HG02885 (cell line): Measurements from ENCODE around the gene PRRT3.
A peak's percentile ranks its signal among the peaks of the same experiment; 100 is the strongest.

Experiments
- ATAC-seq: cut with Tn5 transposase; IDR thresholded peaks from one replicate; pipeline ENCODE4 v1.9.1; 2021; ENCODE audit warnings: mild to moderate bottlenecking; ENCODE audit not compliant: unreplicated experiment, poor library complexity

The PRRT3 gene

GRCh38 chr3:9928158-9928557, 24.1 kb downstream of the PRRT3 start:
- ATAC-seq = no peak

- no peak for ATAC-seq
Observed at GRCh38 chr3:9918261-9919038, 33.8 kb downstream of the PRRT3 start.

- no peak for ATAC-seq
Observed at GRCh38 chr3:9917820-9918219, 34.4 kb downstream of the PRRT3 start.

DNA sequence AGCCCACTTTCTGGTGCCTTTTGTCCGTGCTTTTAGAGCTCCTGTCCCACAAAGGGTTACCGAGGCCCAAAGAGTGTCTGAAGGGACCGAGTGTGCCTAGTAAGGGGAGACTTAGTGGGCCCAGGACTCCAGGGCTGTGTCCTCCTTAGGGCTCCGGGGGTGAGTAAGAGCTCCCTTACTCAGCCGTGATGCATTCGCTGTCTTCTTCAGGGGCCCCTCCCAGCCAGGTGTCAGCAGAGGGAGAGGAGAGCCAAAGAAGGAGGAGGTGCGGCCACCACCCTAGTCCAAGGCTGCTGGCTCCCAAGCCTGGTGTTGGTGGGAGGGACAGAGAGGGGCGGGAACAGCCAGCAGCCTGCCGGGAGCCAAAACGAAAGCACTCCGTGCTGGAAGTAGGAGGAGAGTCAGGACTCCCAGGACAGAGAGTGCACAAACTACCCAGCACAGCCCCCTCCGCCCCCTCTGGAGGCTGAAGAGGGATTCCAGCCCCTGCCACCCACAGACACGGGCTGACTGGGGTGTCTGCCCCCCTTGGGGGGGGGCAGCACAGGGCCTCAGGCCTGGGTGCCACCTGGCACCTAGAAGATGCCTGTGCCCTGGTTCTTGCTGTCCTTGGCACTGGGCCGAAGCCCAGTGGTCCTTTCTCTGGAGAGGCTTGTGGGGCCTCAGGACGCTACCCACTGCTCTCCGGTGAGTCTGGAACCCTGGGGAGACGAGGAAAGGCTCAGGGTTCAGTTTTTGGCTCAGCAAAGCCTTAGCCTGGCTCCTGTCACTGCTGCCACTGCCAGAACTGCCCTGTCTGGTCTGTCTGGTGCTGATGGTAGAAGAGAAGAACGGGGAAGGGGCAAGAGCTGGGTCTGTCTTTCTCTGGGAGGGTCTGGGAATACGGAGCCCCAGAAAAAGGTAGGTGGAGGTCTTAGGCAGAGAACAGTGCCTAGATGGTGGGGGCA, 35.2 kb downstream of the PRRT3 start, which contains the start of gene IL17RC:
Gene IL17RC (plus strand): TSS at position 365 of the 947 bp plus-strand sequence. CDS start 218 bp downstream, at position 583.
- no peak for ATAC-seq

- no peak for ATAC-seq
Observed at GRCh38 chr3:9916346-9916733, 35.9 kb downstream of the PRRT3 start.

- ATAC-seq = peak; percentile 53
Observed at GRCh38 chr3:9915254-9916141, 36.7 kb downstream of the PRRT3 start.

- ATAC-seq = no peak
Observed at GRCh38 chr3:9914559-9915253, 37.5 kb downstream of the PRRT3 start.

DNA sequence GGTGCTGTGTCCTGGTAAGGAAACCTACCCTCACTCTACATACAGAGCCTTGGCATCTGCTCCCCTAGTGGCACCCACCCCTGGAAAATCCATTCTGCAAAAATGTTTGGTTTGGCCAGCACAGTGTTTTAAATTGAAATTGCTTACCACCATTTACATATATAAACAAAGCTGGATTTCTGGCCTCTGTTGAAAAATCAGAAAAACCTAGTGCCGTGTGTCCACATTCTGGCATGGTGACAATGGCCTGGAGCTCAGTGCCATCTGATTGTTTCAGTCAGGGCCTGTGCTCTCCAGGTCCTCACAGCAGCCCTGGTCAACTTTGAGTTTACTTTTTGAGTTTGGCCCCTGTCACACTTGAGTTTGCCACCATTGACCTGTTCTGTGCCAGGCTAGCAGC, 38.2 kb downstream of the PRRT3 start:
- no peak for ATAC-seq

DNA sequence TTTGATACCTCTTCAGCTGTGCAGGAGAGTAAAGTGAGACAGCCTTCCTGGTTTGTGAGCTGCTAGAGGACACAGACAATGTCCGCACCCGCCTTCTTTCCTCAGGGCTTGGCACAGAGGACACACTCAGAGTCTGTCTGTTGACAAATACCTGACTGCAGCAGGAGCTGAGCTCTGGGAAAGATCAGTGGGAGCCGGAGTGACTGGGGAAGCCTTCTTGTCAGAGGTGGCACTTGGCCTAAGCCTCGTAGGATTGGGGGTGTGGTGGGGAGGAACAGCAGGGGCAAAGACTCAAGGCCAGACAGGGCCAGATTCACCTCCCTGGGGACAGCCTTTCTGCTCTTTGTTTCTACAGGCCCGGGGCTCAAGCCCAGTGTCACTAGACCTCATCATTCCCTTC, 38.6 kb downstream of the PRRT3 start:
- no peak for ATAC-seq

DNA sequence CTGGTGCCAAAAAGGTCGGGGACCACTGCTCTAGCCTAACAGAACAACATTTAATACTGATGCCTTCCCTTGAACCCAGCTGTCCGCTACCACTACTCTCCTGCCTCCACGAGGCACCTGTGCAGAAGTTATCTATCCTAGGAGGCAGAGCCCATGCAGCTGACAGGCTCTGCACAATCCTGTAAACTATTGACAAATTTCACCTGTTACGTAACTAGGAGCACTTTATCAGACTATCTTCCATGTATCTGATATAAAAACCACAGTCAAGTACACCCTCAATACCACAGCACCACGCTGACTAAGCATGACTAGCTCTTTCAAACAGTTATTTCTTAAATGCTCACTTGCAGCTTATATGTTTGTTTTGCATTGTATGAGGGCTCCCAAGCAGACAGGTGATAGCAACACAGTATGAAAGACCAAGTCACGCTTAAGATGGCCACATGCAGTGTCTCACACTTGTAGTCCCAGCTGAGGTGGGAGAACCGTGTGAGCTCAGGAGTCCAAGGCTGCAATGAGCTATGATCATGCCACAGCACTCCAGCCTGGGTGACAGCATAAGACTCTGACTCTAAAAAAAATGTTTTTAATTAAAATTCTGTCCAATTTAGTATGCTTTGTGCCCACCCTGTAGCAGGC, 39.8 kb downstream of the PRRT3 start:
- no peak for ATAC-seq

GRCh38 chr3:9911863-9912262, 40.3 kb downstream of the PRRT3 start:
- ATAC-seq = no peak

GRCh38 chr3:9909221-9910013, 42.8 kb downstream of the PRRT3 start:
- no peak for ATAC-seq

DNA sequence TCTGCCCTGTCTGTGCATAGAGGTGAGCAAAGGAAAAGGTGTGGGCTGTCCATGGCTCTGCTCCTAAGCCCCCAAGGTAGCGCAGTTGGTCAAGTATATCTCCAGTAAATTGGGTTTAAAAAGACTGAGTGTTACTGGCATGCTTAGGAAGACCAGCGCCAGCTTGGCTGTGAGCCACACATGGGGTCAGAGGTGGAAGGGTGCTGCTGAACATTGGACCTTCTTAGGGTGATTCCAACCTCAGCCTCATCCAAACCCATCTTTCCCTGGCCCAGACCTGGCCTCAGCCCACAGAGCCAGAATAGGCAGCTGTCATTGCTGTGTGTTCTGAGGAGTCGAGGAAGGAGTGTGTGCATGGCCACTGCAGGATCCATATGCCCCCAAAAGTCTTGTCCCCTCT, 43.9 kb downstream of the PRRT3 start:
- no peak for ATAC-seq

- no peak for ATAC-seq
Observed at GRCh38 chr3:9906480-9906879, 45.7 kb downstream of the PRRT3 start.

DNA sequence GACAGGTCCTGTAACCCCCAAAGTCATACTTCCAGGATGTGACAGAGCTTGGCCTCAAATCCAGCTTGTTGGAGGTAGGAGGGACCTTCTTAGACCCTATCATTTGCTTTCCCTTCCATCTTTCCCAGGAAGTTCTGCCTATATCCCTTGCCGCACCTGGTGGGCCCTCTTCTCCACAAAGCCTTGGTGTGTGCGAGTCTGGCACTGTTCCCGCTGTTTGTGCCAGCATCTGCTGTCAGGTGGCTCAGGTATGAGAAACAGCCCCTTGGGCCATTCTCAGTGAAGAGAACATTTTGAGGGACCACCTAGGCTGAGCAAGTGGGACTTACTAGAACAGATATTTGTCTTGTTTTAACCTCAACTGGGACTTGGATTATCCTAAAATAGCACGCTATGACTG, 48.3 kb downstream of the PRRT3 start:
- no peak for ATAC-seq

DNA sequence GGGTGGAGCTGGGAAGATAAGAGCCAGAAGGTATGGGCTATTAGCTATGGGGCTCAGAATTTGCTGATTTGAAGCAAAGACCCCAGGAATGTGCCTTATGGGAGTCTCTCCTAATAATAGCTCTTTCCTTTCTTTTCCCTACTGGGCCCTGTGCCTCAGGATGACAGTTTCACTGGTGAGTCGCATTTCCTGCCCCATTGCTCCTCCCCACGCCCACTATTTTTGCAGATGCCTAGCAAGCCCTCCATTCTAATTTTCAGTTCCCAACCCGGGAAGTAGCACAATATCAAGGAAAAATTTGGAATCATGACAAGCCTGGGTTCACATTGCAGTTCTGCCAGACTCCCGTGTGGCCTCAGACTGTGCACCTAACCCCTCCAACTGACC, 49.0 kb downstream of the PRRT3 start:
- no peak for ATAC-seq

DNA sequence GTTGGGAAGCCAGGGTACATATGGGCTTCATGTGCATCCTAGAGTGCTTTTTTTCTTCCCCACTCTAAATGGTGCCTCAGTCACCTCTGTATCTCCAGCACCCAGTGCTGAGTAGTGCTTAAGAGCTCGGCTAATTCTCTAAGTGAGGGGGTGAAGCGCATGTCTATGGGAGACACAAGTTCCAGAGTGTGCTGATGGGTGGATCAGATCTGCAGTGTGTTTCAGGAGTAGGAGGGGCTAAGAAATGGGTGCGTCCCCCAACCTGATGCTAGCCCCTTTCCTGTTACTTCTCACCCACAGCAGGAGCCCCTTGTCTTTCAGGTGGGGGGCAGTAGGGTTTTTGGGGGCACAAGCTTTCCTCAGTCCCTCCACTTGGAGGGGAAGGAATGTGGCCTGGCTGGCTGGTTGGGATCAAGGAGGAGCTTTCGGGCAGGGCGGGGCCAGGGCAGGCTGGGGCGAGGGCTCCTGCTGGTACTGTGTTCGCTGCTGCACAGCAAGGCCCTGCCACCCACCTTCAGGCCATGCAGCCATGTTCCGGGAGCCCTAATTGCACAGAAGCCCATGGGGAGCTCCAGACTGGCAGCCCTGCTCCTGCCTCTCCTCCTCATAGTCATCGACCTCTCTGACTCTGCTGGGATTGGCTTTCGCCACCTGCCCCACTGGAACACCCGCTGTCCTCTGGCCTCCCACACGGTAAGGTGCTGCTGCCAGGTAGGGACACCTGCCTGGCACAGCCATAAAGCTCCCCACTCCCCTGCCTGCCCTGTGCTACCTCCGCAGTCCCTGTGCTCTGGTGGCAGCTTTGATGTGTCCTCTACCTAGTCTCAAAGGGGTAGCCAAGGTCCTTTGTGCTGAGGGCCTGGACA, 49.6 kb downstream of the PRRT3 start, which contains the start of gene IL17RE:
Gene IL17RE (plus strand): TSS at position 477 of the 866 bp plus-strand sequence. CDS start 85 bp downstream, at position 562.
- ATAC-seq = no peak
